HepG2 (cell line): Measurements from ENCODE around the gene CAVIN2. TPM values are rescaled to one million over a fixed set of nuclear protein-coding genes. Genes with fewer than 3 reads are reported as not detected.

Experiments
- FOXA1 ChIP-seq, 2 experiments: fragments of 450-650 bp in 1 of 2; sonication (generic) in 1 of 2; formaldehyde crosslinking in 1 of 2; IDR thresholded peaks; 2 replicates each; pipeline versions ENCODE4 v1.4.0 to v1.6.1; 2016 to 2020; ENCODE audit warnings: missing genetic modification reagents in 1 of 2
- FOXK1 ChIP-seq: sonication (generic); formaldehyde crosslinking; IDR thresholded peaks from 2 replicates; pipeline ENCODE4 v1.4.0; 2020; ENCODE audit warnings: low read depth, missing genetic modification reagents, borderline replicate concordance
- HINFP ChIP-seq: sonication (generic); formaldehyde crosslinking; IDR thresholded peaks from 2 replicates; pipeline ENCODE4 v1.4.0; 2020; ENCODE audit warnings: low read depth, mild to moderate bottlenecking, missing genetic modification reagents
- KDM1A ChIP-seq: IDR thresholded peaks from 2 replicates; pipeline ENCODE4 v1.6.1; 2016; ENCODE audit warnings: missing compliant biosample characterization
- MBD4 ChIP-seq: IDR thresholded peaks from 2 replicates; pipeline ENCODE4 v1.6.1; 2012; ENCODE audit warnings: low read length, inconsistent platforms, borderline replicate concordance
- MTA1 ChIP-seq: sonication (generic); formaldehyde crosslinking; IDR thresholded peaks from 2 replicates; pipeline ENCODE4 v1.4.0; 2020; ENCODE audit warnings: missing genetic modification reagents, mild to moderate bottlenecking, borderline replicate concordance
- MXD1 ChIP-seq: sonication (generic); formaldehyde crosslinking; IDR thresholded peaks from 2 replicates; pipeline ENCODE4 v1.4.0; 2020; ENCODE audit warnings: mild to moderate bottlenecking, missing genetic modification reagents
- RAD21 ChIP-seq: fragments of 450-650 bp; formaldehyde crosslinking; IDR thresholded peaks from 2 replicates; pipeline ENCODE4 v1.5.0; 2020; ENCODE audit warnings: mild to moderate bottlenecking
- RARA ChIP-seq: IDR thresholded peaks from 2 replicates; pipeline ENCODE4 v1.6.1; 2016; ENCODE audit warnings: missing genetic modification reagents, missing compliant biosample characterization
- RXRA ChIP-seq: sonication (generic); formaldehyde crosslinking; IDR thresholded peaks from 2 replicates; pipeline ENCODE4 v1.5.1; 2020; ENCODE audit warnings: missing genetic modification reagents
- SOX6 ChIP-seq, 2 experiments: fragments of 450-650 bp in 1 of 2; sonication (generic) in 1 of 2; formaldehyde crosslinking in 1 of 2; IDR thresholded peaks; 2 replicates each; pipeline versions ENCODE4 v1.4.0 to v1.6.1; 2017 to 2020; ENCODE audit warnings: antibody characterized with exemption in 1 of 2, mild to moderate bottlenecking in 1 of 2, missing genetic modification reagents in 1 of 2
- TRAFD1 ChIP-seq: sonication (generic); formaldehyde crosslinking; IDR thresholded peaks from 2 replicates; pipeline ENCODE4 v1.5.1; 2020; ENCODE audit warnings: missing genetic modification reagents, mild to moderate bottlenecking, borderline replicate concordance
- TSC22D2 ChIP-seq: sonication (generic); formaldehyde crosslinking; IDR thresholded peaks from 2 replicates; pipeline ENCODE4 v1.5.1; 2020; ENCODE audit warnings: missing genetic modification reagents, mild to moderate bottlenecking, borderline replicate concordance
- ZBTB4 ChIP-seq: sonication (generic); formaldehyde crosslinking; IDR thresholded peaks from 2 replicates; pipeline ENCODE4 v1.4.0; 2020; ENCODE audit warnings: missing genetic modification reagents, mild to moderate bottlenecking, borderline replicate concordance
- ZBTB7B ChIP-seq: sonication (generic); formaldehyde crosslinking; IDR thresholded peaks from 2 replicates; pipeline ENCODE4 v1.4.0; 2020; ENCODE audit warnings: missing genetic modification reagents
- ZMYM3 ChIP-seq: sonication (generic); formaldehyde crosslinking; IDR thresholded peaks from 2 replicates; pipeline ENCODE4 v1.5.1; 2020; ENCODE audit warnings: mild to moderate bottlenecking, missing genetic modification reagents
- ZNF292 ChIP-seq: sonication (generic); formaldehyde crosslinking; IDR thresholded peaks from 2 replicates; pipeline ENCODE4 v1.8.1; 2022; ENCODE audit warnings: mild to moderate bottlenecking, low read depth, missing genetic modification reagents, borderline replicate concordance
- ZNF3 ChIP-seq: IDR thresholded peaks from 2 replicates; pipeline ENCODE4 v1.7.0; 2017; ENCODE audit warnings: inconsistent platforms
- ZNF652 ChIP-seq: IDR thresholded peaks from 2 replicates; pipeline ENCODE4 v1.6.1; 2016; ENCODE audit warnings: low read depth, borderline replicate concordance
- ZNF713 ChIP-seq: sonication (generic); formaldehyde crosslinking; IDR thresholded peaks from 2 replicates; pipeline ENCODE4 v1.4.0; 2020; ENCODE audit warnings: mild to moderate bottlenecking, missing genetic modification reagents
- ZNF749 ChIP-seq: sonication (generic); formaldehyde crosslinking; IDR thresholded peaks from 2 replicates; pipeline ENCODE4 v1.8.0; 2022; ENCODE audit warnings: mild to moderate bottlenecking, missing genetic modification reagents, moderate library complexity, borderline replicate concordance
- ZNF781 ChIP-seq: sonication (generic); formaldehyde crosslinking; IDR thresholded peaks from 2 replicates; pipeline ENCODE4 v1.5.1; 2020; ENCODE audit warnings: borderline replicate concordance, mild to moderate bottlenecking, missing genetic modification reagents; ENCODE audit errors: not compliant biosample characterization
- polyA plus RNA-seq, 8 experiments: library from polyadenylated mRNA; depleted of rRNA in 3 of 8; stranded (reverse) in 7 of 8; unstranded in 1 of 8; fragments of >200 nt; fragmentation: Illumina TruSeq in 4 of 8; extraction: Trizol in 4 of 8; gene quantifications; 2 replicates each; pipeline versions ENCODE4 v1.2.1 to v1.2.3, GENCODE V29; 2011 to 2016; ENCODE audit warnings: low read depth in 4 of 8, missing spikeins in 1 of 8, mixed read lengths in 1 of 8; ENCODE audit not compliant: insufficient read depth in 1 of 8
- total RNA-seq, 5 experiments: library from RNA; depleted of rRNA; stranded (reverse); fragments of >200 nt; fragmentation: Illumina TruSeq; extraction: Trizol; gene quantifications; 2 replicates each; pipeline ENCODE4 v1.2.3, GENCODE V29; 2016; ENCODE audit warnings: low read depth in 1 of 5

The CAVIN2 gene
- total and polyA plus RNA-seq, 2 of the 13 experiments (the other 11 are each of a cell fraction or from before 2014, with no cell fraction given), result 7.6 to 38.8 TPM

- TF ChIP-seq MXD1 (CRISPR knock-in tag) (no peak; the same call in 1 of the 2 replicates), RXRA (CRISPR knock-in tag) (peak; percentile 51), RARA (CRISPR knock-in tag) (peak; percentile 93), ZBTB4 (peak; percentile 75; the same call in 1 of the 2 replicates), HINFP (CRISPR knock-in tag) (no peak), SOX6 (IDR thresholded peaks at IDR 0.05) (no peak), SOX6 (CRISPR knock-in tag; IDR thresholded peaks at IDR 0.05) (peak; percentile 95), ZMYM3 (0 out of 2 replicates have a peak, but pooled peaks have one; percentile 54), MBD4 (no peak), ZBTB7B (peak; percentile 79), ZNF781 (CRISPR knock-in tag) (no peak), TSC22D2 (CRISPR knock-in tag) (no peak), FOXK1 (peak; percentile 76; the same call in 1 of the 2 replicates), RAD21 (0 out of 2 replicates have a peak, but pooled peaks have one; percentile 27), KDM1A (CRISPR knock-in tag) (no peak), ZNF292 (CRISPR knock-in tag) (peak; percentile 98), ZNF3 (CRISPR knock-in tag) (no peak), MTA1 (CRISPR knock-in tag) (peak; percentile 86; the same call in 1 of the 2 replicates), TRAFD1 (peak; percentile 76; the same call in 1 of the 2 replicates), ZNF713 (CRISPR knock-in tag) (no peak), FOXA1 (IDR thresholded peaks at IDR 0.05) (peak; percentile 81), FOXA1 (CRISPR knock-in tag; IDR thresholded peaks at IDR 0.05) (peak; percentile 89), ZNF652 (CRISPR knock-in tag) (peak; percentile 67), ZNF749 (CRISPR knock-in tag) (0 out of 2 replicates have a peak, but pooled peaks have one; percentile 67)
Observed at GRCh38 chr2:191881982-191882816, 35.3 kb upstream of the CAVIN2 start (continued).
